Suprapubic skin (tissue), 4 donors: Measurements from ENCODE around the gene PMEPA1. TPM values are rescaled to one million over a fixed set of nuclear protein-coding genes. Genes with fewer than 3 reads are reported as not detected.

ENCODE experiments used
- DNase-seq, 2 donors: peaks; one replicate each; pipeline ENCODE4 v3.0.0-alpha.2; 2019; ENCODE audit warnings: low spot score in 2 of 2
- H3K27ac ChIP-seq: fragments of 200-600 bp; sonication (generic); one replicate; pipeline ENCODE4 v1.5.1; 2019
- H3K27me3 ChIP-seq: fragments of 200-600 bp; sonication (generic); one replicate; pipeline ENCODE4 v1.5.1; 2019
- H3K36me3 ChIP-seq: fragments of 200-600 bp; sonication (generic); one replicate; pipeline ENCODE4 v1.5.1; 2019
- H3K4me1 ChIP-seq: fragments of 200-600 bp; sonication (generic); one replicate; pipeline ENCODE4 v1.5.1; 2019
- H3K4me3 ChIP-seq: fragments of 200-600 bp; sonication (generic); one replicate; pipeline ENCODE4 v1.5.1; 2019; ENCODE audit warnings: mild to moderate bottlenecking
- H3K9me3 ChIP-seq: fragments of 200-600 bp; sonication (generic); one replicate; pipeline ENCODE4 v1.5.1; 2019
- EP300 ChIP-seq: sonication (generic); formaldehyde crosslinking; IDR thresholded peaks from one replicate; pipeline ENCODE4 v1.6.1; 2017; ENCODE audit warnings: antibody characterized with exemption
- POLR2A ChIP-seq, 2 donors: fragments of 450-650 bp; IDR thresholded peaks; one replicate each; pipeline ENCODE4 v1.6.1; 2017; ENCODE audit warnings: antibody characterized with exemption in 2 of 2, mild to moderate bottlenecking in 2 of 2, moderate library complexity in 2 of 2
- POLR2AphosphoS5 ChIP-seq, 3 donors: sonication (generic); formaldehyde crosslinking; IDR thresholded peaks; one replicate each; pipeline ENCODE4 v1.6.1; 2017; ENCODE audit warnings: antibody characterized with exemption in 3 of 3
- WGBS: methylation state at CpG from one replicate; pipeline ENCODE4 v1.1.5; 2018; 5-methylcytosine and 5-hydroxymethylcytosine counted together
- total RNA-seq, 4 donors: library from RNA; depleted of rRNA; stranded (reverse); fragments of >200 nt; gene quantifications; one replicate each; pipeline ENCODE4 v1.1.0, GENCODE V29; 2016
- TF ChIP-seq, protein P1 (sequence below), 2 donors: fragments of 200-600 bp in 1 of 2; fragments of 450-650 bp in 1 of 2; sonication (generic) in 1 of 2; IDR thresholded peaks; one replicate each; pipeline ENCODE4 v1.5.1; 2016 to 2019; ENCODE audit warnings: antibody characterized with exemption in 2 of 2, mild to moderate bottlenecking in 1 of 2, moderate library complexity in 1 of 2

PMEPA1 gene
- total RNA-seq, 4 donors from 2014 or later, result 9.5 to 20.4 (median 16.2) TPM

DNA sequence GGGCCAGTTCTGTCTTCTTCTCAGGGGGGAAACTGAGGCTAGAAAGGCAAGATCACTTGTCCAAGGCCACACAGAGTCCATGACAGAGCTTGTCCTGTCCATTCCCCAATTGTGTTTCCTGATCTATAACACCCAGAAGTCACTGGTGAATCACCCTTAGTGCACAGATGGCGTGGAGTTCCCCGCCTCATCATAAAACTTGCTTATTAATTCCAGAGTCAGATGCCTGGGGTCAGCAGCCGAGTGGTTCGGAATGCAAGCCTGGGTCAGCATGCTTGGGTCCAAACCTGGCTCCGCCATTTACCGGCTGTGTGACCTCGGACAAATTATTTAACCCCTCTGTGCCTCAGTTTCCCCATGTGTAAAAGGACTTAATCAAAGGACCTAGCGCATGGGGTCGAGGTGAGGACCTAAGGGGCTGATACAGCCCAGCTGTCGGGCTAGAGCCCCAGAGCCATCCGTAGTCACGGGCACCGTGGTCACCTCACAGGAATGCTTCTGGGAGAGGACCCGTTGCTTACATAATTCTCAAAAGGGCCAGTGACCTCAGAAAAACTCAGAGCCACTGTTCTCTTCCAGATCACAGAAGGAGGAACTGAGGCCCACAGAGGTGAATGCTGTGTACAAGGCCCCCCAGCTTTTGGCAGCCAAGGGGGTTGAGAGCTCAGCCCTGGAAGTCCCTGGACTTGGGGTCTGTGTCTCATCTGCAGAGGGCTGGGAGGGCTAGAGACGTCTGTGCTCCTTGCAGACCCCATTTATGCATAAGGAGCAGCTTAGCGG is 88.2 kb downstream of the PMEPA1 start:
- Histone ChIP-seq H3K9me3 (no peaks in the 10 kb centered on the region), H3K27ac (no peak overlapping the region), H3K4me3 (no peak overlapping the region), H3K36me3 (no peaks in the 10 kb centered on the region), H3K27me3 (peaks cover 7% of the 10 kb centered on the region), H3K4me1 (peaks cover 10% of the 10 kb centered on the region)
- no peak for TF ChIP-seq EP300
- no peak for TF ChIP-seq POLR2A (IDR thresholded peaks at IDR 0.05)
- no peak for TF ChIP-seq POLR2AphosphoS5 (IDR thresholded peaks at IDR 0.05)
- TF ChIP-seq, protein P1, sequence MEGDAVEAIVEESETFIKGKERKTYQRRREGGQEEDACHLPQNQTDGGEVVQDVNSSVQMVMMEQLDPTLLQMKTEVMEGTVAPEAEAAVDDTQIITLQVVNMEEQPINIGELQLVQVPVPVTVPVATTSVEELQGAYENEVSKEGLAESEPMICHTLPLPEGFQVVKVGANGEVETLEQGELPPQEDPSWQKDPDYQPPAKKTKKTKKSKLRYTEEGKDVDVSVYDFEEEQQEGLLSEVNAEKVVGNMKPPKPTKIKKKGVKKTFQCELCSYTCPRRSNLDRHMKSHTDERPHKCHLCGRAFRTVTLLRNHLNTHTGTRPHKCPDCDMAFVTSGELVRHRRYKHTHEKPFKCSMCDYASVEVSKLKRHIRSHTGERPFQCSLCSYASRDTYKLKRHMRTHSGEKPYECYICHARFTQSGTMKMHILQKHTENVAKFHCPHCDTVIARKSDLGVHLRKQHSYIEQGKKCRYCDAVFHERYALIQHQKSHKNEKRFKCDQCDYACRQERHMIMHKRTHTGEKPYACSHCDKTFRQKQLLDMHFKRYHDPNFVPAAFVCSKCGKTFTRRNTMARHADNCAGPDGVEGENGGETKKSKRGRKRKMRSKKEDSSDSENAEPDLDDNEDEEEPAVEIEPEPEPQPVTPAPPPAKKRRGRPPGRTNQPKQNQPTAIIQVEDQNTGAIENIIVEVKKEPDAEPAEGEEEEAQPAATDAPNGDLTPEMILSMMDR (IDR thresholded peaks at IDR 0.05), result no peak
- no peak for DNase-seq
- 80% methylated on average over 8 of the region's 16 CpGs for WGBS

DNA sequence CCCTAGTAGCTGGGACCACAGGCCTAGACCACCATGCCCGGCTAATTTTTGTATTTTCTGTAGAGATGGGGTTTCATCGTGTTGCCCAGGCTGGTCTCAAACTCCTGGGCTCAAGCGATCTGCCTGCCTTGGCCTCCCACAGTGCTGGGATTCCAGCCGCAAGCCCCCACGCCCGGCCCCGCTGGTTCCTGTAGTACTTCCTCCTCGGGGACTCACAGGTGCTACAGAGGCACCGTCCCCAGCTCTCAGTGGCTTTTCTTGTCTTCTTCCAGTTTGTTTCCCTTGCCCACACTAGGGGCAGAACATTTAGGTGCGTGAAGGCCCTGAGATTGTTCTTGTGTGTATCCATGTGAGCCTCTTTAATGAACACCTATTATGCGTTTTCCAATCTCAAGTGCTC is 88.8 kb downstream of the PMEPA1 start:
- peaks cover 7% of the 10 kb centered on the region for H3K27me3 ChIP-seq
- no peaks in the 10 kb centered on the region for H3K9me3 ChIP-seq
- peaks cover 10% of the 10 kb centered on the region for H3K4me1 ChIP-seq
- H3K36me3 ChIP-seq, result no peaks in the 10 kb centered on the region
- H3K27ac ChIP-seq, result no peak overlapping the region
- no peak for DNase-seq
- peak overlapping the region; percentile 1 for H3K4me3 ChIP-seq
- no peak for TF ChIP-seq POLR2A (IDR thresholded peaks at IDR 0.05)
- TF ChIP-seq POLR2AphosphoS5 (IDR thresholded peaks at IDR 0.05), result no peak
- TF ChIP-seq EP300, result no peak
- TF ChIP-seq, protein P1 (IDR thresholded peaks at IDR 0.05), result no peak
- WGBS, result 85% methylated on average over 9 of the region's 11 CpGs

DNA sequence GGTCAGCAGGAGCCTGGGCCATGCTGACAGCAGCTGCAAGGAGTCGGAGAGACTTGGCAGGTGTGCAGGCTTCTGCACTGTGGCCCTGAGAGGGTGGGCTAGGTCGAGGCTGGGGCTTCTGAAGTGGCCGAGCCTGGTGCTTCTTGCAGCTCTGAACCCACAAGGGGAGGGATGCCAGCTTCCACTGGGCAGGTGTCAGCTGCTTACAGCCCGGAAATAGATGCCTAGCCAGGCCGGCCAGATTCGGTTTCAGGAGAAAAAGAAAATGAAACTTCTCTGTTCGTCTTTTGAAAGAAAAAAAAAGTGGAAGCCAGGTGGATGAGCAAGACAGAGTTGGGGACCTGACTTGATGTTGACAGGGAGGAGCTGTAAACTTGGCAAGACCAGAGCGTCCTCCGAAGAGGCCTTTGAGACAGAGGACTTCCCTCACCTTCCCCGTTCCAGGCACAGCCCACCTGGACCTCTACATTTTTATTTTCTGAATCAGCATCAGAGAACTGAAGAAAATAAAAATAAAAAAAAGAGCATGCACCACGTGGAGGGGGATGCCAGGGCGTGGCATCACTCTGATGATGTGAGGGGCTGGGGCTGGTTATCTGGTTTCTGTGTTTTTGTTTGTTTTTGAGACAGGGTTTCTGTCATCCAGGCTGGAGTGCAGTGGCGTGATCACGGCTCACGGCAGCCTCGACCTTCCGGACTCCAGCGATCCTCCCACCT is 89.4 kb downstream of the PMEPA1 start, which contains the start of gene ZBP1:
Gene ZBP1, minus strand, starts transcription at position 153 of the 717 bp plus-strand sequence. Its CDS starts 131 bp downstream, at position 22.
- 73% methylated on average over 17 of the region's 18 CpGs for WGBS
- DNase-seq, result no peak
- TF ChIP-seq, protein P1 (IDR thresholded peaks at IDR 0.05), result no peak
- TF ChIP-seq POLR2AphosphoS5 (IDR thresholded peaks at IDR 0.05) (no peak), EP300 (no peak), POLR2A (IDR thresholded peaks at IDR 0.05) (no peak)
- Histone ChIP-seq H3K36me3 (no peaks in the 10 kb centered on the region), H3K9me3 (no peaks in the 10 kb centered on the region), H3K27ac (no peak within 1 kb of the TSS), H3K4me1 (peaks cover 10% of the 10 kb centered on the region), H3K4me3 (peak within 1 kb of the TSS; percentile 1), H3K27me3 (peaks cover 10% of the 10 kb centered on the region)

DNA sequence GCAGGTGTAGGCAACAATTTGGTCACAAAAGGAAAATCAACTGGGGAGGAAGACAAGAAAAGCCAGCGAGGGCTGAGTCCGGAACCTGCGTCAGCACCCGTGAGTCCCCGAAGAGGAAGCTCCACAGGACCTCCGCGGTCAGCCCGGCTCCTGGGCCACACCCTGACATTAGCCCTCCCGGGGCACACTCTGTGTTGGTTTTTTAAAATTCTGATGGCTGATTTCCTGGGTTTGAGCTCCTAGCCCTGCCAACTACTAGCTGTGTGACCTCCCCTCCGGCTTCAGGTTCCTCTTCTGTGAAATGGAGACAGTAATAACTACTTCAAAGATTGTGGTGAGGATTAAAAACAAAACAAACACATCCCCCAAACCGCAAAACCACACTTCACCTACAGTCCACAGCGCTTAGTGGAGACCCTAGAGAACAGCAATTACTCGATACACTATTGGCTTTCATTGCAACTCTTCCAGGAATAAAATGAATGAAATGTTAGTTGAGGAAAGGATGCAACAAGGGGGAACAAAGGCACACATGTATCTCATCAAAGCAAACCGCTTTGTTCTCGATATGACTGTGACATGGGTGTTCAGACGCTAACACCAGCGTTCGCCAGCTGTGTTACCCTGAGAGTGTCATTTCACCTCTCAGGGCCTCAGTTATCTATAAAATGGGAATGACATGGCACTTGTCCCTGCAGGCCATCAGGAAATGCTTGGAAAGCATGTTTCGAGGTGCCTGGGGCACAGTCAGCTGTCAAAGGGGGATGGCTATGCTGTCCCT is 90.6 kb downstream of the PMEPA1 start:
- peaks cover 10% of the 10 kb centered on the region for H3K4me1 ChIP-seq
- DNase-seq, result peak in 1 of 2 donors; percentile 77
- H3K27ac ChIP-seq, result no peak overlapping the region
- H3K36me3 ChIP-seq, result no peaks in the 10 kb centered on the region
- H3K27me3 ChIP-seq, result peaks cover 11% of the 10 kb centered on the region
- peak overlapping the region; percentile 1 for H3K4me3 ChIP-seq
- 76% methylated on average over 19 of the region's 19 CpGs for WGBS
- TF ChIP-seq, protein P1 (IDR thresholded peaks at IDR 0.05), result no peak
- TF ChIP-seq POLR2AphosphoS5 (IDR thresholded peaks at IDR 0.05) (no peak), EP300 (no peak), POLR2A (IDR thresholded peaks at IDR 0.05) (no peak)
- no peaks in the 10 kb centered on the region for H3K9me3 ChIP-seq
